ENCODE data around the gene SLC39A8.

The SLC39A8 gene

DNA sequence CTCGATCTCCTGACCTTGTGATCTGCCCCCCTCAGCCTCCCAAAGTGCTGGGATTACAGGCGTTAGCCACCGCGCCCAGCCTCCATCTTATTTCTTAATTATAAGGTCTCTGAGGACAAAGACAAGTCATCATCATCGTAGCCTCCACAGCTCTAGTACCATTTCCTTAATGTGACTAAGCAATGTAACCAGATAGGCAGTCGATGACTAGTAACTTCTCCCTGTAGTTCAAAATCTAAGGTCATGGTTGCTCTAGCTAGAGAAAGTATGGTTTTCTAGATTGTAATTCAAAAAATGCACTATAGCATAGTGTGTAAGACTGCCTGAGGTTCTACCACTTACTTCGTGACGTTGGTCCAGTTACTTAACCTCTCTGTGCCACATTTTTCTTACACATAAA, 6.9 kb downstream of the SLC39A8 start:
- no peak for FAIRE-seq

DNA sequence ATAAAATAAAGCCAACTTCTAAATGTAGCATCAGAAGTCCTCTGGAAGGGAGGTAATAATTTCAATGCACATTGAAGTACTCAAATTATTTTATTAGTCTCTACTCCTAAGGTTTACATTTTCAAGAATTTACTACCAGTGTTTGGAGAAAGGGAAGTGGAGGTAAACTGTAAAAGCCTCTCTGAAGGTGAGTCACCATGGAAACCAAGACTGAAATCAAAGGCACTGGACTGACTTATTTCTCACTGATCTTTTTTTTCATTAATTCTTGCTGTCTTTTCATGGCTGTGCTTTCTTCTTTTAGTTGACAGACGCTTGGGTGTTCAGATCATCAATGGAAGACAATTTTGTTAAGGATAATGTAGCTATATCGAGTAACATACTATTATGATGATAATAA, 9.7 kb downstream of the SLC39A8 start:
- no peak for FAIRE-seq

DNA sequence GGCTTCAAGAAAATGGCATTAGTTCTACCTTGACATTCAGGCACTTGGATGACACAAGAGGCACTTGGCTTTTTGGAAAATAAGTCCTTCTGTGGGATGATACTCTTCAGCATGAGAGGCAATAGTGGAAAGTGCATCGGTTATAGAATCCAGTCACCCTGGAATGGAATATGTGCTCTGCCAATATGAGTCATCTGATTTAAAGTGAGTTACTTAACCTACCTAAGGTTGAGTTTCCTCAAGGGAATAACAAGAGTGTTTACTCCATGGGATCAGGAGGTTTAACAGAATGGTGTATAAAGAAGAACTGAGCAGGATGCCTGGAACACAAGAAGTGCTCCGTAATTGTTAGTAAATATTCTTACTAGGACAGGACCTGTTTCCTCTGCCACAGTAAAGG, 10.7 kb downstream of the SLC39A8 start:
- no peak for FAIRE-seq

DNA sequence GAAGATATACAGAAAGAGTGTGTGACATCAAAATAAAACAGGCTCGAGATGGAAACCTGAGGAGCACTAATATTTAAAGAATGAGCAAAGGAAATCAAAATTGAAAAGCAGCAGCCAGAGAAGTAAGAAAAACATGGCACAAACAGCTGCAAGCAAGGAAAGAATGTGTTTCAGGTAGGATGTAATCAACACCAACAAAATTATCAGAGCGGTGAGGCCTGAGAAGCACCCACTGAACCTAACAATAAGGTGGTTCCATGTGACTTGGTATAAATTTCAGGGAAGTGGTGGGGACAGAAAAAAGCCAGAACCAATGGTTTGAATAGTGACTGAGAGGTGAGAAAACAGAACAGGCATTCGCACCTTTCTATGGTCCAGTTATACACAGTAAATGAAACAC, 11.5 kb downstream of the SLC39A8 start:
- no peak for FAIRE-seq

DNA sequence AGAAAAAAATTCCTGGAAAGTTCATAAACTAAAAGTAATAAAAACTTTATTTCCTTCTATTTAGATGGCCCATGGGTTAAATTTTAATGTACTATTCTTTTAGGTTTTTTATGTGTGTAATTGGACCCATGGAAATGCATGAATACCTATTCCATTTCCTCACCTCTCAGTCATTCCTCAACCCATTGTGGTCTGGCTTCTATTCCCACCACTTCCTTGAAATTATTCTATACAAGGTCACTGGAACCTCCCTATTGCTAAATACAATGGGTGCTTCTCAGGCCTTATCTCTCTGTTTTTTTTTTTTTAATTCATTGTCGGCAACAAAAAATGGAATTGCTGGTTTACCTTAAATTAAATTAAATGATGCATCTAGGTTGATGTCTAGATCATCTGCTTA, 17.2 kb downstream of the SLC39A8 start:
- FAIRE-seq: no peak

DNA sequence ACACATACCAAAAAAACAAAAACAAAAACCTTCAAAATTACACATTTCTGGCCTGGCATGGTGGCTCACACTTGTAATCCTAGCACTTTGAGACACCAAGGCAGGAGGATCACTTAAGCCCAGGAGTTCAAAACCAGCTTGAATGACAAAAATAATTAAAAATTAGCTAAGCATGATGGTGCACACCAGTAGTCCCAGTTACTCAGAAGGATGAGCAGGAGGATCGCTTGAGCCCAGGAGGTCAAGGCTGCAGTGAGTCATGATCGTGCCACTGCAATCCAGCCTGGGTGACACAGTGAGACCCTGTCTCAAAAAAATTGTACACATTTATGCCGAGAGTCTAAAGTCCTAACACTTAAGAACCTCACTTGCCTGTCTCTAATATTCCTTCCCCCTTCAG, 18.3 kb downstream of the SLC39A8 start:
- no peak for FAIRE-seq

DNA sequence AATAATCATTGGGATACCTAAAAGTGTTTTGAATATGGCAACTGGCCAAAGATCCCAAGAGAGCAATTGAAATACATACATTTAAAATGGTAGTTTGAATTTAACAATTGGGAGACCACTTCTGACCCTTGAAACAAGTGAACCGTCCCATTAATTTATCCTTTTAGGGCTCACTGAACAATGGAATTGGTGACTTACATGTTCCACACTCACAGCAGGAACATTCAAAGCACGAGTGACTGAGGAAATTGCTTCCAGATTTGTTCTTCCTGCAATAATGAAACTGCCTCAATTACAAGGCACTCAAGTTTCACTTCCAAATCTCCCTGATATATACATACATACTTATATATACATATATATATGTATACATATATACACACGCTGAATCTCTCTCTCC, 20.6 kb downstream of the SLC39A8 start:
- no peak for FAIRE-seq

DNA sequence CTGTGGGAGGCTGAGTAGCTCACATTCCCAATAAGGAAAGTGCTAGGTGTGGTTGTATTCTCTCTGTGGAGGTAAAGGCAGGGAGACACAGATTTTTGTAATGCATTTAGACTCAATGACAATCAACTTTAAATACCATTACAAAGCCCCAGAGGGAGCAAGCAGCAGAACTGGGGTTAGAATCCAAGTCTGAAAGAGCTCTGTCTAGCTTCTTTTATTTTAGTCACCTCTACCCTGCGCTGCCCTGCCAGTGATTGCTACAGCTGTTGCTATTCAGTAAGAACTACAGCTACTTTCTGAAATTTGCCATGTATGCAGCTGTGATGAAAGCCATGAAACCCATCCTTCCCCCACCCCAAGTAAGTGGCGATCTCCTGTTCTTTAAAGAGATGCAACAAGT, 22.5 kb downstream of the SLC39A8 start:
- FAIRE-seq: no peak

DNA sequence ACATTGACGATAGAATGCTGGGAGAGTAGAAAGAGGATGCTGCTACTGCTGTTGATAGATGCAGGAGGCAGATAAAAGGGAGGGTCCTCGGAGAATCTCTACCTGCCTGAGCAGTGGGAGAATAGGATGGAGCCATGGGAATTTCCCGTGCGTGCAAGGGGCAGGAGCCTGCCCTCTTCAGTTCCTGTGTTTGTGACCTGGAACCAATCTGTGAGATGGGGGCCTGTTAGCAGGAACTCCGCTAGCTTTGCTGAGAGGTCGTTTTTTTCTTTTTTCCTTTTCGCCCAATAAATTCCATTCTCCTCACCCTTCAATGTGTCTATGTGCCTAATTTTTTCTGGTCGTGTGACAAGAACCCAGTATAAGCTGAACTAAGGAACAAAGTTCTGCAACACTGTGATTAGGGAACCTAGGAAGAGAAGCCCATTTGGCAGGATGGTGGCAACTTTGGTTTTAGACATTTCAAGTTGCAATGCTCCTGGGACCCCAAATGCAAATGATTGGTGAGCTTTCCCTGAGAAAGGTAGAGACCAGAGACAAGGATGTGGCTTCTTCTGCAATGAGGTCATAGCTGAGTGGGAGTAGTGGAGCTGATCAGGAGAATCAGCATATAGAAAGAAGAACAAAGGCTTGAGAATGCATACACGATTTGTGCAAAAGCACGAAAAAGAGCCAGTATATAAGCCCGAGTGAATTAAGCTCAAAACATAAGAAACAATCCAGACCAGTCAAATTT, 23.9 kb downstream of the SLC39A8 start:
- no peak for FAIRE-seq

DNA sequence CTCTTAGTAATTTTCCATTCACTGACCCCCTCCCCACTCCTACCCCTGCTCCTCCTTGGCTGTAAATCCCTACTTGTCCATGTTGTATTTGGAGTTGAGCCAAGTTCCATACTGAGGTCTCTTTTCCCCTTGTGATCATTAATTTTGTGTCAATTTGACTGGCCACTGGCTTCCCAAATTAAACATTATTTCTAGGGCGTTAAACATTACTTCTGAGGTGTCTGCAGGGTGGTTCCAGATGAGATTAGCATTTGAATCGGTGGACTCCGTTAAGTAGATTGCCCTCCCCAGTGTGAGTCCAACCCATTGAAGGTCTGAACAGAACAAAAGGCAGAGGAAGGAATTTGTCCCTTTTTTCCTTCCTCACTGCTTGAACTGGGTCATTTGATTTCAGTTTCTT, 25.7 kb downstream of the SLC39A8 start:
- FAIRE-seq: no peak

DNA sequence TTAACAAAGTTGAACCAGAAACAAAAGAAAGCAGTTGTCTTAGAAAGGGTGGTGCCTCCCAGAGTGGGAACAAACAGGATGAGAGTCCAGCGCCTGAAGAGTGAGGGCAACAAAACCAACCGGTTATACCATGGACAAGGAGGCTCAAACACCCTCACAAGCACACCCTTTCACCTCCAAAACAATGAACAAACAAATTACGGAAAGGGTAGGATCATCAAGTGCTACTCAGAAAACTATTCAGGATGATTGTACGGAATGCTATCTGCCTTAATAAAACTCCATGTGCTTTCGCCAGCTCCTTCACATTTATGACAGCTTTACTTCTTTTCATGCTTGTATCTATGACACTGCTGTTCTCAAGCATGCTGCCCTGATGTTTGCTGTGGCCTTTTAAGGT, 26.8 kb downstream of the SLC39A8 start:
- FAIRE-seq: no peak

DNA sequence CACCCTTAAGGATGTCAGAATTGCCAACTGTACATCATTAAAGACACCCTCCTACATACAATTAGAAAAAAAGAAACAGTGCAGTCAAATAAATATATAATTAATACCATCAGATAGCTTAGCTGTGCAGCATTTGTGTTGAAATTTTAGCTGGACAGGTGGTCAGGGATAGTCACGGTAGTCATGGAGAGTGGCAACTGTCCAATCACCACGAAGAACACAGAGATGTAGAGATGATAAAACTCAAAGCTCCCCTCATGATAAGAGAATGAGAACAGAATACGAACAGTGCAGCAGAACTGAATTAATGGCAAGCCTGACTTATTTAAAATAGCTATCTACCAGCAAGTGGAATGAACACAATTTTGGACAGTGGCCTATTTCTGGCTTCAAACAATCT, 27.2 kb downstream of the SLC39A8 start:
- no peak for FAIRE-seq

DNA sequence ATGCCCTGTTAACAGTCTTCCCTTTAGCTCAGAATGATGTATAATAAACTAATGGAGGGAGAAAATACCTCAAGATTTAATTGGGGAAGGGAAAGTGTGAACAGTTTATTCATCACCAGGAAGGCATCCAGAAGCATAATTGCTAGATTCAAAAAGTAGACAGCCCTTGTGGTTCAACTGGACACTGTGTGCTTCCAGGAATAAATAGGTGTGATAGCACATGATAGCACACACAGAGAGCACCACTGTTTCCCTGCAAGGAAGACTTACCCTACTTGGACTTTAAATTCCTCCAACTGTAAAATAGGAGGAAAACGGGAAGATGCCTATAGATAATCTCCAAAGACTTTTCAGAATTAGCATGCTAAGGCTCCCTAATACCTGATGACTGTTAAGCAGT, 27.8 kb downstream of the SLC39A8 start:
- FAIRE-seq: no peak

DNA sequence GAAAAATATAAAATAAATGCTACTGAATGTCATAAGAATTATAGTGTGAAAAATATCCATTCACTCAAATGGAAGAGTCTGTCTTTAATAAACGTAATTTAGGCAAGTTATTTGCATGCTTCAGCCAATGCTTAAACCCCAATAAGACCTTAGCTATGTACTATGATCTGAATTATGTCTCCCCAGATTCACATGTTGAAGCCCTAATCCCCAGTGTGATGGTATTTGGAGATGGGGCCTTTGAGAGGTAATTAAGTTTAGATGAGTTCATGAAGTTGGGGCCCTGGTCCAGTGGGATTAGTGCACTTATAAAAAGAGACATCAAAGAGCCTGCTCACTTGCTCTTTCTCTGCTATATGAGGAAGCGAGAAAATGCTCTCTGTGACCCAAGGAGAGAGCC, 28.7 kb downstream of the SLC39A8 start:
- no peak for FAIRE-seq

DNA sequence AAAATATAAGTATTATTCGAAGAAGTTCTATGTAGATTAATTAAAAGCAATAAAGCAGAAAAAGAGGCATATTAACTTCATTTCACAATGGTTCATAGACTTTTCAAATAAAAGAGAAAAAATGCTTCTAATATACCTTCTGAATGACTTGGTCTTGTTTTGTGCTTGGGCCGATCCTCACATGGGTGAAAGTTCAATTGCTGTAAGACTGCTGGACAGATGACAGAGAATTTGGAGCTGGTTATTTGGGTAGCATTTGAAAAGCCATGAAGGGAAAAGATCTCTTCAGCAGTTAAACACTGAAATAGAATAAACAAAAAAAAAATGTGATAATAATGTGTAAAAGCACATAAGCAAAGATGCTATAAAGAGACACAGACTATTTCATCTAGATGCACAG, 29.8 kb downstream of the SLC39A8 start:
- no peak for FAIRE-seq

DNA sequence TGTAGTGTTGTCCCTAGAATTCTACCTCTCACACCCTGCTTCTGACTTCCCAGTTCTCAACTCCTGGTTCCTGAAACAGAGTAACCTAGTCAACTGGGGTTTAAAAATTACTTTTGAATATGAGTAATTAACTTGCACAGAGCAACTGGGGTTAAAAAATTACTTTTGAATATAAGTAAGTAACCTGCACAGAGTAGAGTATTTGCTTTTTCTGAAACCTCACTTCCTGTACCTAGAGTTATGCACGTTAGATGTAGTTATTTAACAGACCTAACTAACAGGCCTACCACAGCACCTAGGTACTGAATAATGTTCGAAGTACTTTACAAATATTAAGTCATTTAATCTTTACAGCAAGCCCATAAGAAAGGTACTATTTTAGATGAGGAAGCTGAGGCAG, 32.9 kb downstream of the SLC39A8 start:
- FAIRE-seq: no peak

DNA sequence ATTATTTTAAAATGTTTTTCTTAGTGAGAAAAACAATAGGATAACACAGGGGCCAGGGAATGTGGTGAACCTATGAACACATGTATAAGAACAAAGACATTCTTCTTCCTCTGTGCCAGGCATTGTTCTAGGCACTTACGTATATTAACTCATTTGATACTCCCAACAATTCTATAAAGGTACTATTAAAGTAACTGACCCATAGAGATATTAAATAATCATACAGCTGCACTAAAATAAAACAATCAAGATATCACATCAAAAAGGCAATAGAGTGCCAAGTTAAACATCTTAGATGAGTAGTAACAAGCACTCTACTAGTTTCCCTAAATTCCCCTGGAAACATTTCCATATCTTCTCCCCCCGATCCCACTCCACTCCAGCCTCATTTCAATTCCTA, 33.4 kb downstream of the SLC39A8 start:
- no peak for FAIRE-seq

DNA sequence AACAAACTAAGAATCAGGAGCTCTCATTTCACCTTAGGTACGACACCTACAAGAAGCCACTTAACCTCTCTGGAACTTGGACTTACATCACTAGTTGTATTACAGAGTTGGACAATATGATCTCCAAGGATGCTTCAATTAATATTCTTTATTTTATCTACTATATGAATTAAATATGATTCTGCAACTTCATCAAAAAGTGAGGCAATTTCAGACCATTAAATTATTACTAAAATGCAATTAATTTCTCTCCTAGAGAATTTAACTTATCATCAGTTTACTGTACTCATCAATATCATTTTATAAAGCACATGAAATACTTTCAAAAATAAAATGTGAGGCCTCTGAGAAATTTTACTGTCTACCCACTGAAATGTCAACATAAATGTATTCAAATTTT, 33.9 kb downstream of the SLC39A8 start:
- FAIRE-seq: no peak

DNA sequence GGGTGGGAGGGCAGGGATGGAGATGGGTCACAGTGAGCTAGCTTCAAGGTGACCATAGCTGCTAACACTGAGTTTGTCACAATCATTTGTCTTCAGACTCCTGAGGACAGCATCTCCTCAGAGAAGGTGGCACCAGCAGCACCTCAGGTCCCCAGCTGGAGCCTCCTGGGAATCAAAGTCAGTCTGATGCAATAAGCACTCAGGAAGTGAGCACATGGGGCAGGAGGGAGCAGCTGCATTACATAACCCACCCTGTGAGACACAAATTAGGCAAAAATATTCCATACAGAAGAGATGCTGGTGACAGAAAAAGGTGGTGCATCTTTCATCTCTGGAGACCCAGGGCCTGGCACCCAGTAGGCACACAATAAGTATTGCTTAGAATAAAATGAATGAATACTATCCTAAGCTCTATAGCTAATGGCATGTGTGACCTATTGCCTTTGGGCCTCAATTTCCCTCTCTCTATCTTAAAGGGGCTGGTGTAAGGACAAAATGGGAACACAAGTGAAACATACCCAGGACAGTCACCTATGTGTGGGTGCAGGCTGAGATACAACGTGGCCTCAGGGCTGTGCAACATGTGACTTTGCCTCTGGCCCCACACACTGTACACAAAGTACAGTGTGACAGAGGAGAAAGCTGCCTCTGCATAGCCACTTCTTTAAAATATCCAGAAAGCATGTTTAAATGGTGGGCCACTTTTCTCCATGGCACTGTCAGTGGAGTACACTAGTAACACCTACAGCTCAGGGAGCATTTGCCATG, 37.1 kb downstream of the SLC39A8 start:
- FAIRE-seq: no peak

DNA sequence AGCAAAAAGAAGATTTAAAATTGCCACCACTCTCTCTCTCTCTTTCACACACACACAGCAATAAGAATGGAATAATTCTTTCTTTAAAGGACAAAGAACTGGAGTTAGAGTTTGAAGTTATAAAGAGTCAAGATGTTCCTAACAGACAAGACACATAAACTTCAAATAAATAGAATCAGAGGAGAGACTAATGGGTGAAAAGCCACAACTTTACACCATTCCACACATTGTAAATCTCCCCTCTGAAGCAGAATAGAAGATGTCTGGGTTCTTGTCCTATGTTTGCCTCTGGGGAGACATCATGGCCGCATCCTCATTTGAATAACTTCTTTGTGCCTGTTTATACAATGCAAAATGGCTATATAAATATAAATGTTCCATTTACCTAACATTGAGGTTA, 39.6 kb downstream of the SLC39A8 start:
- no peak for FAIRE-seq

DNA sequence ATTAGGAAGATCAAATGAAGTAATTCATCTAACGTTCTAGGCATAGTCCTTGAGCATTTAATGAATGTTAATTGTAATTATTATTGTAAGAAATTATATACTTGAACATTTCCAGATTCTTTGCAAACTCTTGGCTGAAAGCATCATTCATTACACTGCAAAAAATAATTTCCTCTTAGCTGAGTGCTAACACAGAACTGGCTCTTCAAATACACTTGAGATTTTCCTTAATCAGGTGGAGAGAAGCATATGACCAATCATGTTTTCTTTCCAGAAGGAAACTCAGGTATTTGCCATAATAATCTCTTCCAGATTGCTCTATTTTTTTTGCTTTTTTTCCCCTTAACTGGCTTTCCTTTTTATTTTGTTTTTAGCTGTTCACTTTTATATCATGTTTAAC, 42.5 kb downstream of the SLC39A8 start:
- FAIRE-seq: no peak

DNA sequence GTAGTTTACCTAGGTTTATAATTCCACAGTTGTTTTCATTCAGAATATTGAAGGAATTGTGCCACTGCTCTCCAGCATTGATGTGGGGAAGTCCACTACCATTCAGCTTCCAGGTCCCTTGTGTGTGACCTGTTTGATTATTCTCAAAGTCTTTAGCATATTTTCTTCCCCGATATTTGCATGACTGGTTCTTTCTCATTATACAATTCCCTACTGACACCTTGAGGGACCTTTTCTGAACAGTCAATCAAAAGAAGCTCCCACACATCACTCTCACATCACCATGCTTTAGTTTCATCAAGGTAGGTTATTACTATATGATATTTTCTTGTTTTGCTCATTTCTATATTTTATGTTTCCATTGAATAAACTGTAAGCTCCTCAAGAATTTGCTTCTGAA, 44.1 kb downstream of the SLC39A8 start:
- FAIRE-seq: no peak

DNA sequence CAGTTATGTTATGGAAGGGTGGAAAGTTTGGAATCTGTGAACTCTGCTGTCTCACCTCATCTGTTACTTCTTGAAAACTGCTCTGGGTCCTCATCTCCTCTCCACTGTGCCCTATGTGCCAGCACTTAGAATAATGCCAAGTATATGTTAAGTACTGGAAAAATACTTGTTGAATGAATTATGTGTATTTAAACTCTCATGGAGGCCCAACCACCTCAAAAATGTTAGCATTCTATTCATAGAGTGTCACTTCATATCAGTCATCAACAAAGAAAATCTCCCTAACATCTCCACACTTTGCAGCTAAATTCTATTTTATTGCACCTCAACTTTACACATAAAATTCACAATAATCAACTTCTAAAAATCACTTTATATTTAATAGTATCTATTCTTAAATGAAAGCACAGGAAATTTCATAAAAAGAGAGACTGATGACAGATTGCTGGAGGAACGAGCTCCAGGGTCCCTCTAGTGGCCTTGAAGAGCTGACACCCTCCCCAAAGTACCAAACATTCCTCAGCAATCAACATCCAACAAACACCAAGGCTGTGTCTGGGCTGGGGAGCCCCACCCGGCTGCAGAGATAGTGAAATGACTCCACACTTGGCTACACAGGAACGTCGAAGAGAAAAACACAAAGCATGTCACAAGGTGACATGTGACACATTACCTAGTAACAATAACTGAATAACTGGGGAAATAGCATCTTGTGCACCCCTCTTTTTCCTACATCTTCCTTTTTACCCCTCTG, 45.8 kb downstream of the SLC39A8 start:
- peak; percentile 55 for FAIRE-seq

DNA sequence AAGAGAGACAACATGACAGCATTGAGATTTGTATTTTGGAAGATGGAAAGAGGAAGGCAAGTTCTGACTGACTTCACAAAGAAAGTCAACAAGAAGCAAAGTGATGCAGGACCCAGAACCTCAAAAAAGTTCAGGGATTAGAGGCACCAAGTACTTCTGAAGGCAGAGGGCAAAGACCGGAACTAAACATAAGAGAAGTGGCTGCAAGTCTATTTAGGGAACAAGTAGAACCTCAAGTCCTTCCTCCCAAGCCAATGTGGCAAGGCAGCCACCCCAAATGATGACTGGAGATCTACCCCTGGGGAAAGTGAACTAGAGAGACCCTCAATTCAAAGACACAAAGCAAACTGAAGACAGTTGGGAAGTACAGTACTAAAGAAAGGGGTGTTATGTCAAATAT, 46.6 kb downstream of the SLC39A8 start:
- FAIRE-seq: no peak
